NT2/D1 (cell line): Measurements from ENCODE around the gene URGCP.
"Not testable (repeated sequence)": the region's sequence is repeated elsewhere in the genome, so short reads cannot be mapped to it uniquely, and the experiment has no call there.

Source experiments
- DNase-seq: peaks from one replicate; pipeline ENCODE4 v3.0.0-alpha.2; 2011; ENCODE audit warnings: low read depth, low spot score
- H3K27me3 ChIP-seq: 2 replicates; pipeline ENCODE4 v1.6.0; 2011; ENCODE audit warnings: mild to moderate bottlenecking; ENCODE audit not compliant: insufficient read length, insufficient read depth
- H3K36me3 ChIP-seq: 2 replicates; pipeline ENCODE4 v1.6.1; 2011; ENCODE audit warnings: mild to moderate bottlenecking, low read length, mixed read lengths; ENCODE audit not compliant: insufficient read depth, insufficient read length
- H3K4me1 ChIP-seq: 2 replicates; pipeline ENCODE4 v1.5.1; 2011; ENCODE audit not compliant: insufficient read depth, insufficient read length
- H3K4me3 ChIP-seq: 2 replicates; pipeline ENCODE4 v1.5.1; 2011; ENCODE audit warnings: low read depth; ENCODE audit not compliant: insufficient read length
- H3K9ac ChIP-seq: 2 replicates; pipeline ENCODE4 v1.6.0; 2011; ENCODE audit warnings: low read depth; ENCODE audit not compliant: insufficient read length
- H3K9me3 ChIP-seq: 2 replicates; pipeline ENCODE4 v1.5.1; 2011; ENCODE audit warnings: mild to moderate bottlenecking, low read length; ENCODE audit not compliant: insufficient read depth
- SUZ12 ChIP-seq: IDR thresholded peaks from 2 replicates; pipeline ENCODE4 v1.6.1; 2011; ENCODE audit not compliant: insufficient read length, insufficient read depth; ENCODE audit errors: extremely low read depth
- YY1 ChIP-seq: IDR thresholded peaks from 2 replicates; pipeline ENCODE4 v1.6.1; 2011; ENCODE audit not compliant: insufficient read length, insufficient read depth
- ZNF274 ChIP-seq: IDR thresholded peaks from 2 replicates; pipeline ENCODE4 v1.6.1; 2011; ENCODE audit warnings: mild to moderate bottlenecking, low read depth, low read length

URGCP gene

DNA sequence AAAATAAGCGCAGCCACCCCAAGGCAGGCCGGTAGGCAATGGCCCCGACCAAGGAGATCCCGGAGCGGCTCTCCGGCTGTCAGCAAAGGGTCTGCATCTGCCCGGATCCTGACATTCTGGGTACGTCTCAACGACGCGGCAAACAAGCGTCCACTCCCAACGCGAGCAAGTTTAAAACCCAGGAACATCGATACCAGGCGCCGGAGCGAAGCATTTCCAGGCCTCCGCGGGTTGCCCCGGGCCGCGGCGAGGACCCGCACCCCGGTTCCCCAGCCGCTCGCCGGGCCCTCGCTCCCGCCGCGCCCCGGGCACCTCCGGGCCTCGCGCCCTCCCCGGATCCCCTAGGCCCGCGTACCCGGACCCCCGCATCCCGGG, 453 bp downstream of the URGCP start:
- Histone ChIP-seq H3K36me3 (no peaks in the 10 kb centered on the region), H3K4me1 (peaks cover 4% of the 10 kb centered on the region), H3K9me3 (no peaks in the 10 kb centered on the region), H3K27me3 (peaks cover 14% of the 10 kb centered on the region), H3K4me3 (peak overlapping the region; percentile 55), H3K9ac (peak overlapping the region; percentile 78)
- DNase-seq: no peak
- TF ChIP-seq ZNF274 (no peak), YY1 (no peak), SUZ12 (no peak)

DNA sequence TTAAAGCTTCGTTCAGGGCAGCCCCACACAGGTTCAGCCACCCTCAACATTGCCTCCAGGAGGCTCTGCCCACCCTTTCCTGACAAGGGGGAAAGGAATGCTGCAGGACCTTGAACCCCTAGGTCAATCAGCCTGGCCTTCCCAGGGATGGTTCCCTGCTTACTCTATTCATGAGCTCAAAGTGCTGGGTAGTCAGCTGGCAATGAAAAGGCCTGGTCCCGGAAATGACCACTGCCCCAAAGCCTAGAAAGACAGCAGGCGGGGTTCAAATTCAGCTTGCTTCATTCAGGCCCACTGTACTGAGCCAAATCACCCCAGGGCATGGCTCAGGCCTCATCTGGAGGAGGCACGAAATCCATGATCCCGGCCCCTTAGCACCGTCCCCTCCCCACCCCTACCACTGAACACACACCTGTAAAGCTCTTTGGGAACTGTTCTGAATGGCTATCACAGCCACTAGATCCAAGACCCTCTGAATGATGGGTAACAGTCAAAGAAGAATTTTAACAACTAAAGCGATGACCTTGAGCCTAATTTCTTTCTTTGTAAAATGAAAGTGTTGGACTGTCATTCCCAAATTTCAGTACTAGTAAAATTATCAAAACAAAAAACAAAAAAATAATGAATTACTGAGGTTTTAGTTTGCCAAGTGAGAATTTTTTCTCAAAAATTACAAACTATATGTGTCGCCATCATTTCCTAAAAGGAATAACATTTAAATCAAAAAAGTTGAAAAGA, 1.0 kb downstream of the URGCP start:
- DNase-seq: no peak
- no peak for TF ChIP-seq ZNF274
- no peak for TF ChIP-seq YY1
- TF ChIP-seq SUZ12: no peak
- Histone ChIP-seq H3K4me3 (peak overlapping the region; percentile 55), H3K36me3 (no peaks in the 10 kb centered on the region), H3K9ac (peak overlapping the region; percentile 9), H3K4me1 (peaks cover 4% of the 10 kb centered on the region), H3K9me3 (no peaks in the 10 kb centered on the region), H3K27me3 (peaks cover 14% of the 10 kb centered on the region)

DNA sequence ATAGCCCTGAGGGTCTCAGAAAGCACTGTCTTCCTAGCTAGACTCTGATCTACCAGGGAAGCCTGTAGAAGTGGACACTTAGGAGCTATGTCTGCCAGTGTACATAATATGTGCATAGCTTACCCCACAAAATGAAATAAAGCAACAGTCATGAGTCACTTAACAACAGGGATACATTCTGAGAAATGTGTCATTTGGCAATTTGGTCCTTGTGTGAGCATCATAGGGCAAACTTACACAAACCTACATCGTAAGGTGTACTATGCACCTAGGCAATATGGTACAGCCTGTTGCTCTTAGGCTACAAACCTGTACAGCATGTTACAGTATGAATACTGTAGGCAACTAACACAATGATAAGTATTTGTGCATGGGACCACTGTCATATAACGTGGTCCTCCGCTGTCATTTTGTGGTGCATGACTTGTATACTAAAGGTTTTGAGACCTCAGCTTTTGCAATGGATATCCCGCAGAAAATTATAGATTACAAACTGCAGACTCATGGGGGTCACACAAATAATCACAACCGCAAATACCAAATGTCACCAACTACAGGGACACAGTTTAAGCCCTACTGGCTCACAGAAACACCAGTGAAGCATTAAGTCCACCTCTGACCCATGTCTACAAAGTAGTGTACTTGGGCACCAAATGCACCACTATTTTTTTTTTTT, 1.7 kb downstream of the URGCP start:
- Histone ChIP-seq H3K9ac (no peak overlapping the region), H3K27me3 (peaks cover 14% of the 10 kb centered on the region), H3K4me3 (peak overlapping the region; percentile 25), H3K4me1 (peaks cover 4% of the 10 kb centered on the region), H3K36me3 (no peaks in the 10 kb centered on the region), H3K9me3 (no peaks in the 10 kb centered on the region)
- DNase-seq: no peak
- TF ChIP-seq YY1 (no peak), ZNF274 (no peak), SUZ12 (no peak)

DNA sequence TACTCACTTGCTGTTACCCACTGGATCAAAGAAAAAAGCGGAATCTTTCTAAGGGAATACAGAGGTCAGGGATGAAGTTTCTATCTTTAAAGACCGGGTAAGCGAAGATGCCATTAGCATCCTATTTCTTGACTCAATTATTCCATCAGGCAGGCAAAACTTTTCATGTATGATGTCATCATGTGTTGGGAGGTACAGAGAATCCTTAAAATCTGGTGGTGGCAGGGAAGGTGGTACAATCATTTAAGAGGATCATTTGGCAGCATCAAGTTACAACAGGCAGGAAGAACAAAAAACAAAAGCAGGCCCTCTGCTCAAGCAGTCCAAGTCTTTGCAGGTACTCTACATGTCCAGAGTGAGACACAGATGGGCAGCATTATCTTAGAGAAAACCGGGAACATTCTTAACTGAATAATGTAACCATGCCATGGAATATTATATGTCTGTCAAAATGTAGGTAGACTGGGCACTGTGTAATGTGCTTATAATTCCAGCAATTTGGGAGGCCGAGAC, 3.8 kb downstream of the URGCP start:
- no peak for DNase-seq
- no peak overlapping the region for H3K9ac ChIP-seq

DNA sequence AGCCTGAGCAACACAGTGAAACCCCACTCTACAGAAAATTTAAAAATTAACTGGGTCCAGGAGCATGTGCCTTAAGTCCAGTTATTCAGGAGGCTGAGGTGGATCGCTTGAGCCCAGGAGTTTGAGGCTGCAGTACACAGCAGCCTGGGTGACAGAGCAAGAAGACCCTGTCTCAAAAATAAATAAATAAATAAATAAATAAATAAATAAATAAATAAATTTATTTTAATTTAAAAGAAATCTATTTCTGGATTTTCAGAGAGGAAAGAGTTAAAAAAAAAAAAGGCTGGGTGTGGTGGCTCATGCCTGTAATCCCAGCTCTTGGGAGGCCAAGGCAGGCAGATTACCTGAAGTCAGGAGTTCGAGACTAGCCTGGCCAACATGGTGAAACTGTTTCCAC, 7.8 kb downstream of the URGCP start:
- not testable (repeated sequence) for H3K4me1 ChIP-seq, H3K9me3 ChIP-seq, H3K27me3 ChIP-seq, H3K9ac ChIP-seq, H3K36me3 ChIP-seq, DNase-seq, H3K4me3 ChIP-seq

More for the DNA sequence above, 3.8 kb downstream of the URGCP start:
- peaks cover 2% of the 10 kb centered on the region for H3K27me3 ChIP-seq
- no peaks in the 10 kb centered on the region for H3K36me3 ChIP-seq
- peaks cover 4% of the 10 kb centered on the region for H3K4me1 ChIP-seq
- no peak for TF ChIP-seq SUZ12
- TF ChIP-seq ZNF274: no peak
- no peak for TF ChIP-seq YY1
- H3K9me3 ChIP-seq: no peaks in the 10 kb centered on the region
- H3K4me3 ChIP-seq: no peak overlapping the region

DNA sequence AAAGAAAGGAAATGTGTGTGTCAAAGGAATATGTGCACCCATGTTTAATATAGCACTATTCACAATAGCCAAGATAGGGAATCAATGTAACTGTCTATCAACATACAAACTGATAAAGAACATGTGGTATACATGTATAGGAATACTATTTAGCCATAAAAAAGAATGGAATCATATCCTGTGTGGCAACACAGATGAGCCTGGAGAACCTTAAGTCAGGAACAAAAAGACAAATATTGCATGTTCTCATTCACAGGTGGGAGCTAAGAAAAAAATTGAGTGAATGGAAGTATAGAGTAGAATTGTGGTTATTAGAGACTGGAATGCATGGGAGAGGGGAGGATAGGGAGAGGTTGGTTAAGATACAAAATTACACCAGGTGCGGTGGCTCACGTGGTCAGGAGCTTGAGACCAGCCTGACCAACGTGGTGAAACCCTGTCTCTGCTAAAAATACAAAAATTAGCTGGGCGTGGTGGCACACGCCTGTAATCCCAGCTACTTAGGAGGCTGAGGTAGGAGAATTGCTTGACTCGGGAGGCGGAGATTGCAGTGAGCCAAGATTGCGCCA, 10.5 kb downstream of the URGCP start:
- TF ChIP-seq SUZ12: no peak
- TF ChIP-seq YY1: no peak
- TF ChIP-seq ZNF274: no peak
- H3K9ac ChIP-seq: no peak overlapping the region

DNA sequence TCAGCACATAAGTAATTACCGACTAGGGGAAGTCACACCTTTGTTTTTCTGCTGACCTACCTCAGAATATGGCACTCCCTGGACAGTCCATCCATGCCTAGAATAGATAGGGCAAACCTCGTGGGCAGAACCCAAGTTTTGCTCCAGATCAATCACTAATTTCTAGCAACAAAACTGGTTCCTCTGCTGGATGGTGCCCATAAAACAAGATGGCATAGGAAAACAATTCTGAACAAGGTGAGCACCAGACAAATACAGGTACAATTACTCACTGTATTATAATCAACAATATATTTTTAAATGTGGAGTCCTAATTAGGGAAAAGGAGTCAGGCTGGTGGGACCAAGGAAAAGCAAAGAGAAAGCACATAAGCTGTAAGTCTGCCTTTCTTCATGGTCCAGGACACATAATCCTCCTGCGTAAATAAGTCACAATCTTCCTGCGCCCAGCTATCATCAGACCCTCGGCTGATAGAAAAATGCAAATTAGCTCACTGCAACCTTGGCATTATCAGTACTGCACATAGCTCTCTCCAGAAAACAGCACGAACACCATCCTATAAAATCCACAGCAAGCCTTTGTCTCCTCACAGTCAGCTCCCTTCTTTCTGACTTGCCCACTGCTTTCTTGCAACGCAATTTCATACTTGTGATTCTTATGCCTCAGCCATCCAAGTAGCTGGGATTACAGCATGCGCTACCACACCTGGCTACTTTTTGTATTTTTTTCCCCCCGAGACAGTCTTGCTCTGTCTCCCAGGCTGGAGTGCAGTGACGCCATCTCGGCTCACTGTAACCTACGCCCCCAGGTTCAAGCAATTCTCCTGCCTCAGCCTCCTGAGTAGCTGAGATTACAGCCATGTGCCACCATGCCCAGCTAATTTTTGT, 15.1 kb downstream of the URGCP start:
- DNase-seq: no peak
- H3K36me3 ChIP-seq: peaks cover 5% of the 10 kb centered on the region
- H3K9ac ChIP-seq: no peak overlapping the region
- no peak overlapping the region for H3K4me3 ChIP-seq
- H3K27me3 ChIP-seq: no peaks in the 10 kb centered on the region
- no peaks in the 10 kb centered on the region for H3K4me1 ChIP-seq
- no peaks in the 10 kb centered on the region for H3K9me3 ChIP-seq
- no peak for TF ChIP-seq ZNF274
- TF ChIP-seq SUZ12: no peak
- TF ChIP-seq YY1: no peak

More for the DNA sequence above, 10.5 kb downstream of the URGCP start:
- H3K4me1 ChIP-seq: no peaks in the 10 kb centered on the region
- H3K4me3 ChIP-seq: no peak overlapping the region
- H3K9me3 ChIP-seq: no peaks in the 10 kb centered on the region
- no peaks in the 10 kb centered on the region for H3K27me3 ChIP-seq
- no peaks in the 10 kb centered on the region for H3K36me3 ChIP-seq
- DNase-seq: no peak
